GM19468 (cell line): ENCODE data around the gene XPNPEP1.

Source experiments
- ATAC-seq: cut with Tn5 transposase; IDR thresholded peaks from one replicate; pipeline ENCODE4 v1.9.1; 2021; ENCODE audit warnings: mild to moderate bottlenecking, moderate library complexity, moderate number of reproducible peaks; ENCODE audit not compliant: unreplicated experiment; ENCODE audit errors: extremely low read depth

Gene XPNPEP1

DNA sequence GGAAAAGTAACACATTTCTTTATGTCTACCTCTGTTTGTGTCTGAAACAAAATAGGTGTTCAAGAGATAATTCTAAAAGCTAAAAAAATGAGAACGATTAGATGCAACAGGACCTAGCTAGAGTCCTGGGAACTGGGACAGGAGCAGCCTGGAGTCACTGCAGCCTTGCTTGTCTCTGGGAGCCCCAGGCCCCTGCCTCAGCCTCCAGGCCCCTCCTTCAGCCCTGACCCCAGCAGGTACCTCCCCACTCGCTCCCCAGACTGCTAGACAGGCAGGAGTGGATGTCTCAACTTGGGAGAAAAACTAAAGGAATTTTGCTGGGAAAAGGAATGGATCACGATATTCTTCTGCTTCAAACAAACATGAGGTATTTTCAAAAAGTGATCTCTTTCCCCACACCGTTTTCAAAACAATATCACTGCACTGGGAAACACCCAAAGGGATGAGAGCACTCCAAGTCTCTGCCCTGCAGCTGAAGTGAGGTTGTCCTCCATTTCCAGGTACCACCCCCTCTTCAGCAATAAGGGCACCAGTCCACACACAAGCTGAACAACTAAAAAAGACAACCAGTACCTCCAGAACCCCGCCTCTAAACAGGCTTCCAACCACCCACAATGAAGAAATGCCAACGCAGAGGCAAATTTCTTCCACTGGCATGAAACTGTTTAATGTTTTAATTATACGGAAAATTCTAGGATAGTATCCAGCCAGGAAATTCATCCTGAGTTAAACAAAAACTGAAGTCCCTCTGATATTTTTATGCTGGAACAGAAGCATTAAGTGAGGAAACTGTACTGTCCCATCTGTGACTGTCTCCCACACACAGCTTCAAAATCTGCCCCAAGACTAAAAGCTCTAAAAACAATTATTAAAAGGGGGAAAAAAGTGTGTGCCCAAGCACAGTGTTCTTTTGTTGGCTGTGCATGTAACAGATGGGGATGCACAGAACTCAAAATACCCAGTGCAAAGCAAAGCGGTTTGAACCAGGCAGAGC is 47.2 kb downstream of the XPNPEP1 start:
- no peak for ATAC-seq

DNA sequence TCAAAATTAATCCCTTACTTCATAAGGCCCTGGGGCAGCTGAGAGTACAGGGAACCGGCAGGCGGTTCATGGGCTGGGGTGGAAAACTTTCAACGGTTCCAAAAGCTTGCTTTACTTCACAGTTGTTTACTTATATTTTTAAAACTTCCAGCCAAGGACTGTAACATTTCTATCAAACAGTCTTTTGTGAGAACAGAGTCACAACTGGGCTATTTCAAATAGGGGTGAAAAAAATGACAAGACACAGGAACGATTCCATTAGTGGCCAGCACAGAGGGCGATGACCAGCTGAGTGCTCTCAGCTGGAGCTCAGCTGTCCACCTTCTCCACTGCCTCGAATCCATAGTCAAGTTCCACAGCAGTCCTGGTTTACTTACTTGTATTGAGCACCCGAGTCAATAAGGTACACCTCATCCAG is 48.2 kb downstream of the XPNPEP1 start:
- ATAC-seq, result no peak

DNA sequence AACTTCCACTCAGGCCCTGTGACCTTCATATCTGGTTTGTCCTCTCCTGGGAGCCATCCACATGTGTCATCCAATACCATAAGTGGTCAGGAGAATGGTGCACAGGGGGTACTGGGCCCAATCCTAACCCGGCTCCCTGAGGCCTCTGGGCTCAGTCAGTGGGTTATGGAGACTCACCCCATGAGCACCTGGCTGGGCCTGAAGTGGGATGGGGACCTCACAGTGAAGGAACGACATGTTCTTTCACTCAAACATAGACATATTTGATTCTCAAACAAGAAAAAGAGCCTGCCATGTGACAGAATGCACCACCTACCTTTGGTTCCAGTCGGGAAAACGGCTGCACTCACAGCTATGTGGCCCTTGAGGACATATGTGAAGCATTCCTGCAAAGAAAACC is 51.8 kb downstream of the XPNPEP1 start:
- no peak for ATAC-seq

DNA sequence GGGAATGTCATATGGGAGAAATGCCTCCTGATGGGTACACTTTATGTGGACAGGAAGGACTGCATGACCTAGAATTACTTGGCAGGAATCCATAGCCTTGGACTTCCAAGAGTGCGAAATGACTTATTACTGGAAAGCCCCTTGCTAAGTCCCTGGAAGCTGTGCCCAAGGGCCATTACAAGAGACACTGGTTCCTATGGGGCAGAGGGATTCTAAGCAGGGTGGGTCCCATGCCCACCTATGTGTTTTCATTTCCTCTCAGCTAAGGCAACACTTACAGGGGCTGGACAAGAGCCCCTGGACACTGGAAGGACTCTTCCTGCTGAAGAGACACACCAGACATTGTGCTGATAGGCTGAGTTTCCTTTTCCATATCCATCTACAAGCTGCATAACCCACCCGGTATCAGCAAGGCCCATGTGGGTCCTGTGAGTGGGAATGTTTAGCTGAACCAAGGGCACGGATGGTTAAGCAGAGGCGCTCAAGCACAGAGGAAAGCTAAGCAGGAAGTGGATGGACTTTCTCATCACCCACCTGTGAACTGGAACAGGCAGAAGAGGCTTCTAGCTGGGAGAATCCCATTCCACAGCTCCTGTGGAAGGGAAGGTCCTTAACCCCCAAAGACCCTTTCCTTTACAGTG is 56.2 kb downstream of the XPNPEP1 start:
- no peak for ATAC-seq

DNA sequence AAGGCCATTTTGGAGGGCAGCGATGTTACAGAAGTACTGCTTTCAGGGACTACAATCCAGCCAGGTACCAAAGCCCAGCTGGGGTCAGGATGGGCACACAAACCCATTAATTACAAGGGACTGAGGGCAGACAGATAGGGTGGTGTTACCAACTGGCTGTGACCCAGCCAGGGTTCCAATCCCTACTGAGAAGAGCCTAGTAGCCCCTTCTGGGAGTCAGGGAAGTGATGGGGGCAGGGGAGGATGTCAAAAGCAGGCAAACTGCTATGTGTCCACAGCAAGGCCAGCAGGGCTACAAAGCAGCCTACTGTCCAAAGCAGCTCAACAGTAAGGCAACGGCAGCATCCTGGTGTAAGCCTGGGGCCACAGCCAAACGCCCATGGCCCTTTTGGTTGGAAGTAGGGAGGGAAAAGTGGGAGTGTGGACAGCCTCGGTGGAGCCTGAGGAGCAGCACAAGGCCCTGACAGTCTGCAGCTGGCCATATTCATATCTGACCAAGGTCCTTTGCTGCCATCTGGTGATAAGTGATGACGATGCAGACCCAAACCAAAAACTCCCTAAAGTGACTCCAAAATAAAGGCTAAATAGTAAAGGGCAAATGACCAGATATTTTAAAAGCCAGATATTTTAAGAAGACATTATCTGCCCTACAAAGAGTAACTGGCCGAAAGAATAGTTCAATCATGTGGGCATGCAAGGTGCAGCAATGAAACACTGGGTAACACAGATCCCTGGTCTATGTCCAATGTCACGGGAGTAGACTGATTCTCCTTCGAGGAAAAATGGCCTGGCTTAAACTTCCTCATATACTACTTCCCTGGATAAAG is 56.9 kb downstream of the XPNPEP1 start:
- no peak for ATAC-seq

DNA sequence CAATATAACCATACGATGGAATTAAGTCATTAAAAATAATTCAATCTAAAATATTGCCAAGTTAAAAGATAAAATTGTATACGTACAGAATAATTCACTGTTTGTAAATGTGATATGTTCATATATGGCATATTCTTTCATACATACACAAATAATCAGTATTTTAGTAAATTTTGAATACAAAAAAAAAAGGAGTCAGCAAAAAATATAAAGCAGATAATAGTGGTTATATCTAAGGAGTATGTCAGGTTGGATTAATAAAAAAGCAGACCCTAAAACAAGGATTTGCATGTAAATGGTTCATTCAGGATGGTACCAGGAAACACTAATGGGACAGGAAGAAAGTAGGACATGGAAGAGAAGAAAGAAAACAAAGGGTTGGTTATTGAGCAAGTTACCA is 59.5 kb downstream of the XPNPEP1 start:
- ATAC-seq, result no peak

DNA sequence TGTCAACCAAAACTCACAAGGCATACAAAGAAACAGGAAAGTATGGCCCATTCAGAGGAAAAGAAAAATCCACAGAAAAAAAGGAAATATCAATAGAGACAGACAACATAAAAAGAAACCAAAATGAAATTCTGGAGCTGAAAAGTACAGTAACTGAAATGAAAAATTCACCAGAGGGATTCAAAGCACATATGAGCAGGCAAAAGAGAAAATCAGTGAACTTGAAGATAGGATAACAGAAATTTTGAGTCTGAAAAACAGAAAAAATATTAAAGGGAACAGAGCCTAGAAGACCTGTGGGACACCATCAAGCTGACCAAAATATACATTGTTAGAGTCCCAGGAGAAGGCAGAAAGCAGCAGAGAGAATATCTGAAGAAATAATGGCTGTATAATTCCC is 60.6 kb downstream of the XPNPEP1 start:
- ATAC-seq, result no peak

DNA sequence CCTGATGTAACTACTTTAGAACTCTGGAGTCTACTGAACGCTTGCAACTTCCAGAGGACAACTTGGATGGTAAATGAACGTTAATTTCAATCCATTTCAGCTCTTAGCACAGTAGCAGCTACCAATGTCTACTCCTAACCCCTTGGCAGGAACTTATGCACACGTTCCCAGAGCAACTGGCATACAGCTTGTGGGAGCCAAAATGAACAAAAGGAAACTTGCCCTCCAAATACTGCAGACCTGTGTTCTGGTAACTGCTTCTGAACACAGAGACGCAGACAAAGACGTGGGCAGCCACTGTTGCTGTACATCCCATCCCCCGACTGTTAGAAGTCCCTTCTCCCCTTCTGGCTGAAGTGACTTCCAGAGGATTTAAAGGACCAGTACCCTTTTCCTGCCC is 61.3 kb downstream of the XPNPEP1 start:
- ATAC-seq, result no peak

DNA sequence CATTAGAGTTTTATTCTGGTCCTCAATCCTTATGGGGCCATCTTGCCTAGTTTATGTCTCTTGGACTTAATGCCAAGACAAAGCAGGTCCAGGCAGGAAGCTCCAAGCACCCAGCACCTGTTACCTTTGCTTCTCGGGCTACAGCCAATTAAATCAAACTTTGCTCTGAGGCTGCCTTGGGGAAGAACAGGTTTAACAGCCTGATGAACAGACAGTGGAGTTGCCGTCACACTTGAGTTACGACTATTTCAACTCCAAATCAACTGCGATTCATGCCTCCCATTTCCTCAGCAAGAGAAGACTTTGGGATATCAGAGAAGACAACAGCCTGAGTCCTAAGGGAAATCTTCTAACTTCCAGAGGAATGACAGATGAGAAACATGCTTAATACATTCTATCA is 62.2 kb downstream of the XPNPEP1 start:
- no peak for ATAC-seq

DNA sequence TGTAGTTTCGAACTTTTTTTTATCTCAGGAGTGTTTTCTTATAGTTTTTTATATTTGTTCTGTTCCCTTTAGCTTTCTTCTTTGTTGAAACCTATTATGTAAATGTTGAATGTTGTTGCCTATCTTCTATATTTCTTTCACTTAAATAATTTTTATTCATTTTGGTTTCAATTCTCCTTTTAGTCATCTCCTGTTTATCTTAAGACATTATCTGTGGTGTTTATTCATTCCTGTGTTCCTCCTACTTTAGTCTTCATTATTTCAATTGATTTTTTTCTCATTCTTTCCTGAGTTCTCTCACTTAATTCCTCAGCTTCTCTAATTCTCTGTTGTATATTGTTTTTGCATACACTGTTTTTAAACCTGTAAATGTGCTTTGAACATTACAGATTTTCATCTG is 64.1 kb downstream of the XPNPEP1 start:
- ATAC-seq, result no peak

DNA sequence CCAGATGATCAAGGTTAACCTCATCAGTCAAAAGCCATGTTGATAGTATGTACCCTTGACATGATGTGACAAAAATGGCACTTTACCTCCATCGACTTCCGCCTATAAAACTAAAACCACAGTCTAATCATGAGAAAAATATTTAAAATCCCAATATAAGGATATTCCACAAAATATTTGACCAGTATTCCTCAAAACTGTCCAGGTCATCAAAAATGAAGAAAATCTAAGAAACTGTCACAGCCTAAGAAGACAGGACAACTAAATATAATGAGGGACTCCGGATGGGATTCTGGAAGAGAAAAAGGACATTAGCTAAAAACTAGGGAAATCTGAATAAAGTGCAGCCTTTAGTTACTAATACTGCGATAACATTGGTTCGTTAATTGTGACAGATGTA is 67.6 kb downstream of the XPNPEP1 start:
- ATAC-seq, result no peak

DNA sequence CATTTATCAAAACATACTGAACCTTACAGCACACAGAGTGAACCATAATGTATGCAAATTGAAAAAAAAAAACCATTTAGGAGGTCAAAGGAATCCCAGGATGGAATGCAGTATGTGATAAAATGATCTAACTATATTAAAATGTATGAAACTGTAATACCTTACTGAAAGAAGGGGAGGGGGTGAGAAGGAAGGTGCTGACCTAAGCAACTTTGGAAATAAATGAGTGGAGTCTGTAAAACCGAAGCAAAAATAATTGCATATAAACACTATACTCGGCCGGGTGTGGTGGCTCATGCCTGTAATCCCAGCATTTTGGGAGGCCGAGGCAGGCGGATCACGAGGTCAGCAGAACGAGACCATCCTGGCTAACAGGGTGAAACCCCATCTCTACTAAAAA is 69.4 kb downstream of the XPNPEP1 start:
- ATAC-seq, result no peak

DNA sequence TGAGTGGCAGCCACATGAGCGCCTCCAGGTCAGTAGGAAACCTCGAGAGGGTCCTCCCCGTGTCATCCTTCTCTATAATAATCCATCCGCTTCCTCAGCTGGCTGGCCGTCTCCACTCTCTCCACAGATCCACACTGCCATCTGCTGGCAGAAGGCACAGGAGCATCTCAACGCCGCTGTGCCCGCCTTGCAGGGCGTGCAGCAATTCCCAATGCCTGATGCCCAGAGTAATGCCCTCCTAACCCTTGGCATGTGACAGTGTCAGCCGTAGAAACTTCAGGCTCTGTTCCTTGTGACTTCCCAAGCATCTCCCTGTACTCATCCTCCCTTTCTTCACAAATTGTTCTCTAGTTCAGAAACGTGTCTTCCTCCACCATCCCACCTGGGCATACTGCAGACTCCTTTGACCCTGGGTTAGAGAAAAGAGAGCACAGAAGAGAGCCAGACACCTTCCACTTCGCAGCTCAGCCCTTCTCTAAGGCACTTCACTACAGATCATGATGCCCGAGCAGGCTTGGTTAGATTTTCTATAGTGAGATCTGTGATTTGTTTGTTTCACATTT is 70.8 kb downstream of the XPNPEP1 start:
- peak; percentile 82 for ATAC-seq

DNA sequence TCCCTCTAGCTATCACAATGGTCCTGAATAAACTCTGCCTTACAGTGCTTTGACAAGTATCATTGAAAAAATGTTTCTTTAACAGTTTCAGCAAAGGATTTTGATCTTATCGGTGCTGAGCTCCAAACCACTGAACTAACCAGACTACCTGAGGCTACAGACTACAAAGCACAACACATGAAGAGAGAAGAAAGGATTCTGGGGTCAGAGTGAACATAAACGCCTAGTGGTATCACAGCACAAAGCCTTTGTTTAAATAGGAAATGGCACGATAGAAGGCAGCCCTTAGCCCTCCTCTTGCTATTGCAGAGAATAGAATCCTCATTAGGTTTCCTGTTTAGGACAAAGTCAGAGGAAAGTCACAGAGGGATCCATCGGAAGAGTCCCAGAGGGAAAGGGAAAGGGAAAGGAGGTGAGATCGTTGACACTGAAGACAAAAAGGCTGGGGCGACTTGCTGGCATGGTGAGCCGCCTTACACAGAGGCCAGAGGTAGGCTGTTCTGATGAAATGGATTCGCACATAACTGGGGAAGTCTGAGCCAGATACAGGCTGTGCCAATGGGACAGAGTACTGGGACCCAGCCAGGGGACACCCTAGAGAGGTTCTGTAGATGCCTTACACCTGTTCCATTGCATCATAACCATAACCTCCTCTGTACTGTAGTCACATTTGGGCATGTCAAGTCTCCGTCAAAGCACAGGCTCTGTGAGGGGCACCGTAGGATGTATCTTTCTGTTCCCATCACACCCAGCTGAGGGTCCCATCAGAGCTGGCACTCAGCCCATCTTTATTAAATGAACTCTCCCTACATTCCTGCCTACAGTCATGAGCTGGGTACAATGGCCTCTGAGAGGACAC is 71.5 kb downstream of the XPNPEP1 start:
- no peak for ATAC-seq

DNA sequence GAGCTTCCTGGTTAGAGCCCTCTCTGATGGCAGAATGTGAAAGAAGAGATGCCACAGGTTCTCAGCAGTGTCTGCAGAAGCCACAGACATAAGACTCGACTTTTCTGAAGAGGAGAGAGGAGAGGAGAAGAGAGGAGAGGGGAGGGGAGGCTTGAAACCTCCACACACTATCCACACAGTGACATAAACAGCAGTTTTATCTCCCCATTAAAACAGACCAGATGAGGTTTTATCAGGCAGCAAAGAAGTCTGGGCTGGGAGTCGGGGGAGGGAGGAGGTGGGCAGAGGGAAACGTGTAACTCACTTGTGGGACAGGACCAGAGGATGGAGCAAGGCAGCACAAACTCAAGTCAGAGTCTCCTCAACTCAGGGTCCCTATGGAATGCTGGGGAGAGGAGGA is 76.5 kb downstream of the XPNPEP1 start:
- ATAC-seq, result no peak

DNA sequence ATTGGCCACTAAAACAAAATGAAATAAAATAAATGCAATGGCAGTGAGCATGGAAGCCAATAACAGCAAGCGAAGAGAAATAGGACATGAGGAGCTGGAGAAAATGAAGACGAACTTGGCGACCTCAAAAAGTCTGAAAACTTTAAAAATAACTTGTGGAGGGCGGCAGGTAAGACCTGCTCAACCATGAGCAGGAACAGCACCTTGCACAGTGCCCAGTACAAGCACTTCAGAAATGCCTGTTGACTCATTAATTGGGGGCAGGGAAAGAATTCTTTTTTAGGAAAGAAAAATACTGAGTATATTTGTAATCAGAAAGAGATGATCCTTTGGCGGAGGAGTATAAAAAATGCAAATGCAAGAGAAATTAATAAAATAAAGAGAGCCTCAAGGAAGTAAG is 78.0 kb downstream of the XPNPEP1 start:
- no peak for ATAC-seq

DNA sequence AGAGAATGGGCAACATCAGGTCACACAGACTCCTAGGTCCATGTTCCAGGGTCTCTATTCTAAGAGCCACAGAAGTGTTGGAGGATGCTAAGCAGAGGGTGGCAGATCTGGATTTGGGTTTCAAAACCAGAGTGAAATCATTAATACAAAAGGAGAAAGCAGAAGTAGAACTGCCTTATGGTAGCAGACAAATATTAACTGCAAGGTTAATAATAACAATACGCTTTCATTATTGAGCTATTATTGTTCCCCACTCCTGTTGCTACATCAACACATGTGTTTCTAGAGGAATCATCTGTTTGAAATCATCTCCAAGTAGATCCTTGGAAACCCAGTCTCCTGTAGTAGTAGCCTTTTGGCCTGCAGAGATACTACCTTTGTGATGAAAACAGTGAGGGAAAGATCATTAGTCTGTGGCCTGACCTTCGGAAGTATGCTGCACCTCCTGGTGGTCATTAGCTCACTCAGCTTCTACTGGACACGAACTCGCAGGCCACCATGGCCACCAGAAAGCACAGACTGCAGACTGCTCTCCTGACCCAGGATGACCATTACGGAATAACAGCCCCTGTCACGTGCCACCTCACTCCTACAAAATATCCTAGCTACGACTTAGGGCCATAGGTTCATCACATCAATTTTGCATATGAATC is 84.6 kb downstream of the XPNPEP1 start:
- no peak for ATAC-seq

DNA sequence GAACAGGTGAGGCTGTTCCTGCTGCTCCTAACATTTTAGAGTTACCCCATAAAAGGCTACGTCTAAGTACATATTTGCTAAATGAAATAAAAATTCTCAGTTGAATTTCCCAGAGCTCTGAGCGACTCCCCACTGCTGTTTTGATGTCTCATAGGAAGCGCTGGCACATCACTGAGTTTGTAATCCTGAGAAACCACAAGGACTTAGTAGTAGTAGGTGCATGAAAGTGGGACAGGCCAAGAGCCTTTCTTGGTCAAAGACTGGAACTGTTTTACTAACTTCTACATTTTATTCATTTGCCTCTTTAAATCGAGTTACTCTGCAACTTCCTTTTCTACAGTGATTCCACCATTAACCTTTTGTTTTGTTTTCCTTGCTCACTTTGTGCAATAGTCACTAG is 85.9 kb downstream of the XPNPEP1 start:
- no peak for ATAC-seq

DNA sequence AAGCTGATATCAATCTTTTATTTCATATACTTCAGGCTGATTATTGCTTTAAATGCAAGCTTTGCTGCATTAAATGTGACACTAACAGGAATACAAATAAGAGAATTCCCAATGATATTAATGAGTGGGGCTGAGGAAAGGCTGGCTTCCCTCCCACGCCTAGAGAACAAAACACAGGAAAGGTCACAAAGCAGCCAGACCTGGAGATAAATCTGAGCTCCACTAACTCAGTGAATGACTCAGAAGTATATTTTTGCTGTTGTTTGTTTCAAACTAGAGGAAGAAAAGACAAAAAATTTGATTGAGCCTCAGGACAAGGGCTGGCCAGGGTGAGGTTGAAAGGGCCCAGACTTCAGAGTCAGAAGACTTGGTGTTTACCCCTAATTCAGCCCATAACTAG is 88.1 kb downstream of the XPNPEP1 start:
- ATAC-seq, result no peak
